Glutamatergic neuron (in vitro differentiated cells): ENCODE results near the gene OAT. TPM values are rescaled to one million over a fixed set of nuclear protein-coding genes. Genes with fewer than 3 reads are reported as not detected.

Experiments
- DNase-seq: peaks from one replicate; pipeline ENCODE4 v3.0.0; 2022
- H3K27ac Mint-ChIP-seq: one replicate; pipeline ENCODE4 v1.8.0; 2020; ENCODE audit warnings: mild to moderate bottlenecking, mixed read lengths, inconsistent platforms; ENCODE audit not compliant: unreplicated experiment
- H3K27me3 Mint-ChIP-seq: one replicate; pipeline ENCODE4 v1.8.0; 2020; ENCODE audit warnings: mild to moderate bottlenecking, moderate library complexity, mixed read lengths, inconsistent platforms; ENCODE audit not compliant: unreplicated experiment
- H3K36me3 Mint-ChIP-seq: one replicate; pipeline ENCODE4 v1.8.0; 2020; ENCODE audit warnings: mild to moderate bottlenecking, mixed read lengths, inconsistent platforms; ENCODE audit not compliant: unreplicated experiment
- H3K4me1 Mint-ChIP-seq: one replicate; pipeline ENCODE4 v1.8.0; 2020; ENCODE audit warnings: mild to moderate bottlenecking, low read depth, mixed read lengths, inconsistent platforms; ENCODE audit not compliant: unreplicated experiment
- H3K4me3 Mint-ChIP-seq: one replicate; pipeline ENCODE4 v1.8.0; 2020; ENCODE audit warnings: mild to moderate bottlenecking, mixed read lengths, inconsistent platforms; ENCODE audit not compliant: unreplicated experiment
- H3K9me3 Mint-ChIP-seq: one replicate; pipeline ENCODE4 v1.8.0; 2020; ENCODE audit warnings: mild to moderate bottlenecking, moderate library complexity, mixed read lengths, inconsistent platforms; ENCODE audit not compliant: unreplicated experiment
- total RNA-seq: library from RNA; stranded (reverse); fragmentation: NEBNext Ultra II Directional; extraction: Animal tissue kit (Norgen Biotek cat#: 25700); gene quantifications from one replicate; pipeline ENCODE4 v1.2.1, GENCODE V29; 2021; ENCODE audit not compliant: unreplicated experiment
- TF ChIP-seq, protein P1 (sequence below): fragments of 200-600 bp; sonication (generic); IDR thresholded peaks from one replicate; pipeline ENCODE4 v1.5.0; 2021; ENCODE audit not compliant: partially characterized antibody, unreplicated experiment

OAT gene
- total RNA-seq, 1 donor from 2014 or later, result 49.2 TPM

GRCh38 chr10:124366343-124366742 lies 52.4 kb downstream of the OAT start:
- no peak for DNase-seq
- Mint-ChIP-seq H3K36me3 (peaks cover 4% of the 10 kb centered on the region), H3K4me1 (no peaks in the 10 kb centered on the region), H3K27ac (no peak overlapping the region), H3K9me3 (no peaks in the 10 kb centered on the region), H3K4me3 (no peak overlapping the region), H3K27me3 (peaks cover 5% of the 10 kb centered on the region)
- TF ChIP-seq, protein P1, sequence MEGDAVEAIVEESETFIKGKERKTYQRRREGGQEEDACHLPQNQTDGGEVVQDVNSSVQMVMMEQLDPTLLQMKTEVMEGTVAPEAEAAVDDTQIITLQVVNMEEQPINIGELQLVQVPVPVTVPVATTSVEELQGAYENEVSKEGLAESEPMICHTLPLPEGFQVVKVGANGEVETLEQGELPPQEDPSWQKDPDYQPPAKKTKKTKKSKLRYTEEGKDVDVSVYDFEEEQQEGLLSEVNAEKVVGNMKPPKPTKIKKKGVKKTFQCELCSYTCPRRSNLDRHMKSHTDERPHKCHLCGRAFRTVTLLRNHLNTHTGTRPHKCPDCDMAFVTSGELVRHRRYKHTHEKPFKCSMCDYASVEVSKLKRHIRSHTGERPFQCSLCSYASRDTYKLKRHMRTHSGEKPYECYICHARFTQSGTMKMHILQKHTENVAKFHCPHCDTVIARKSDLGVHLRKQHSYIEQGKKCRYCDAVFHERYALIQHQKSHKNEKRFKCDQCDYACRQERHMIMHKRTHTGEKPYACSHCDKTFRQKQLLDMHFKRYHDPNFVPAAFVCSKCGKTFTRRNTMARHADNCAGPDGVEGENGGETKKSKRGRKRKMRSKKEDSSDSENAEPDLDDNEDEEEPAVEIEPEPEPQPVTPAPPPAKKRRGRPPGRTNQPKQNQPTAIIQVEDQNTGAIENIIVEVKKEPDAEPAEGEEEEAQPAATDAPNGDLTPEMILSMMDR, result no peak

DNA sequence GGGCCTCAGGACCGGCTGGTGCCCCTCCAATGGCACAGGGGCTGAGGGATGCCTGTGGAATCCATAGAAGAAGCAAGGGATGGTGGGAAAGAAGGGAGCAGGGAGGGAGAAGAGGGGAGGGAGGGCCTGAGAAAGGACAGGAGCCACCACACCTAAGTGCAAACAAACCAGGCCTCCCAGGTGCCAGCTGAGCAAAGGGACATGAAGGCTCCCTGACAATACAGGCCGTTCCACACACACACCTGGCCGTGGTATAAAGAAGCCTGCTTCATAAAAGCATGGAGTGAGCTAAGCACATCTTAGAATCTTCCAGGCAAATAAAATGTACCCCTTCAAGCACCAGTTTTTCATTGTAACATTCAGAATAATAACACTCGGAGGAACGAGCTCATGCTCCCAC lies 54.0 kb downstream of the OAT start:
- Mint-ChIP-seq H3K9me3 (peaks cover under 1% of the 10 kb centered on the region), H3K36me3 (peaks cover 1% of the 10 kb centered on the region), H3K4me1 (no peaks in the 10 kb centered on the region), H3K4me3 (no peak overlapping the region), H3K27ac (no peak overlapping the region), H3K27me3 (peaks cover 5% of the 10 kb centered on the region)
- TF ChIP-seq, protein P1, result no peak
- DNase-seq, result no peak

GRCh38 chr10:124362568-124362967 lies 56.2 kb downstream of the OAT start:
- Mint-ChIP-seq H3K4me1 (peaks cover 2% of the 10 kb centered on the region), H3K36me3 (peaks cover 4% of the 10 kb centered on the region), H3K27ac (no peak overlapping the region), H3K4me3 (no peak overlapping the region), H3K27me3 (peaks cover 5% of the 10 kb centered on the region), H3K9me3 (peaks cover 3% of the 10 kb centered on the region)
- TF ChIP-seq, protein P1, result no peak
- DNase-seq, result no peak

DNA sequence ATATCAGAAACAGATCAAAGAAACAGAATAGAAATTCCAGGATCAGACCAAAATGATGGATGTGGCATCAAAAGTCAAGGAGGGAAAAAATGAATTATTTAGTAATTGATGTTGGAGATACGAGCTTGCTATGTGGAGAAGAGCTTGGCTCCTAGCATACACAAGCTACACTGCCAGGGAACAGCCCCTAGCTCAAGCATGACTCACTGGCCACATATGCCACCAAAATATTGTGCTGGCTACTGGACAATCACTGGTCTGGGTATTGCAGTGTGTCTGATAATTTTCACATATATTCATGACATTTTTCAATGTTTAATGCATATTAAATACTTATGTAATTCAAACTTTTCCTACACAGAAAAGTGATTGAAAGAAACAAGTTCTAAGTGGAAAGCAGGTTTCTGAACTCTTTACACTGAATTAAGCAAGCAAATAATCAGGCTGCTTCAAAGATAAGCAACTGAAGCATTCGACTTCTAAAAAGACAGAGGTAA lies 59.3 kb downstream of the OAT start:
- Mint-ChIP-seq H3K27ac (no peak overlapping the region), H3K36me3 (peaks cover 4% of the 10 kb centered on the region), H3K9me3 (peaks cover 6% of the 10 kb centered on the region), H3K4me1 (peaks cover 10% of the 10 kb centered on the region), H3K4me3 (no peak overlapping the region), H3K27me3 (peaks cover 5% of the 10 kb centered on the region)
- no peak for DNase-seq
- TF ChIP-seq, protein P1, result no peak

DNA sequence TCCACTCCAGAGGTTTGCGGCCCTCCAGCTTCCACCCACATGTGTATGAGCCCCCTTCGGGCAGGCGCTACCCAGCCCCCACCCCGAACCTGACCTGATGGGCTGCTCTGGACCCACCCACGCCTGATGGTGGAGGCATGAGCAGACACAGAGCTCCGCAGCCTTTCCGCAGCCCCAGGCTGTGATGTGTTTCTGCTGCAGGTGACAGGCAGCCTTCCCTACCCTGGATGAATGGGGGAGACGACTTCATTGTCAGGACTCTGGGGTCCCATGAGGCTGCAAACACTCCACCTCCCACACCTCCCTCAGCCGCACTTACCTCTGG lies 61.2 kb downstream of the OAT start:
- Mint-ChIP-seq H3K36me3 (peaks cover 4% of the 10 kb centered on the region), H3K4me1 (peaks cover 23% of the 10 kb centered on the region), H3K9me3 (peaks cover 6% of the 10 kb centered on the region), H3K27ac (no peak overlapping the region), H3K27me3 (no peaks in the 10 kb centered on the region), H3K4me3 (no peak overlapping the region)
- no peak for DNase-seq
- TF ChIP-seq, protein P1, result no peak
